Measurements from ENCODE around the gene GPRASP2.
"Not testable (repeated sequence)": the region's sequence is repeated elsewhere in the genome, so short reads cannot be mapped to it uniquely, and the experiment has no call there.

GPRASP2 gene

DNA sequence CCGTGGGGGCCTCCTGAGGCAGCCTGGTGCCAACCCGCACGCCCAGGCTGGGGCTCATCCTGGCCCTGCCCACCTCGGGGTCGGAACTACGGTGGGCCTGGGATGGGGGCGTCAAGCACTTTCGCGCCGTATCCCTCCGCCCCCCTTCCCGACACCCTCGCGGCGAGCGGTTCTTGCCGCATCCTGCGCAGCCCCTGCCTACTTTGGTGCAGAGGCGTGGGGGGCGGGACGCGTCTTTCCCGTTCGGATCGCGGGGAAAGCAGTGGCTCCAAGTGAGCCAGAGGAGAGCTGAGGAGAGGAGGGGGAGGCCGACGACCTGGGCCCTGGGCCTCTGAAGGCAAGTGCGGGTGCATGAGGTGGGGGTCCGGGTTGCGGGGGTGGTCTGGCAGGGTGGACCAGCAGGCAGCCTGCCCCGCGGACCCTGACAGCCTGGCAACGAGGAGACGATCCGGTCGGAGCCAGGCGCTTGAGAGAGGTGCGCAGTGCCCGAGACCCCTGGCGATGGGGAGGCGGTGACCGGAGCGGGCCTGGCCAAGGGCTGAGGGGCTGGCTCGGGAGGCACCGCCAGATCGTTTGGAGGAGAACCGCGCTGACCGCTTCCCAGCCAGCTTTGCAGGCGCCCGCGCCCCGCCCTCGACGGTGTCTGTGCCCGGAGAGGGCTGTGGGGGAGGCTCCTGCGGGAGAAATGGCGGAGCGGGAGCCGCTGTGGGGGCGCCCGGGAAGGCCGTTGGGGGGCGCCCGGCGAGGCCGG lies at the start of gene GPRASP2:
Gene GPRASP2 (plus strand): TSS at position 233 of the 751 bp plus-strand sequence. CDS start 2,422 bp downstream, outside the sequence.
- ATAC-seq: peak; percentile 46
- H3K4me1 Mint-ChIP-seq: peaks cover 7% of the 10 kb centered on the region

DNA sequence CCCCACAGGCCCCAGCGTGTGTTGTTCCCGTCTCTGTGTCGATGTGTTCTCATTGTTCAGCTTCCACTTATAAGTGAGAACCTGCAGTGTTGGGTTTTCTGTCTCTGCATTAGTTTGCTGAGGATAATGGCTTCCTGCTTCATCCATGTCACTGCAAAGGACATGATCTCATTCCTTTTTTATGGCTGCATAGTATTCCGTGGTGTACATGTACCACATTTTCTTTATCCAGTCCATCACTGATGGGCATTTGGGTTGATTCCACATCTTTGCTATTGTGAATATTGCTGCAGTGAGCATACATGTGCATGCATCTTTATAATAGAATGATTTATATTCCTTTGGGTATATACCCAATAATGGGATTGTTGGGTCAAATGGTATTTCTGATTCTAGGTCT lies 48.4 kb upstream of the GPRASP2 start:
- ATAC-seq; DNase-seq (ENCODE audit: low spot score in 2 of 2); H3K4me3 Mint-ChIP-seq; H3K9me3 Mint-ChIP-seq; H3K36me3 Mint-ChIP-seq; H3K27ac Mint-ChIP-seq: not testable (repeated sequence)
- H3K4me1 Mint-ChIP-seq: peaks cover 10% of the 10 kb centered on the region

More for the DNA sequence above, at the start of gene GPRASP2:
- no peaks in the 10 kb centered on the region for H3K36me3 Mint-ChIP-seq
- DNase-seq (ENCODE audit: low spot score in 2 of 2): no peak
- peak within 1 kb of the TSS; percentile 72 for H3K4me3 Mint-ChIP-seq
- no peaks in the 10 kb centered on the region for H3K9me3 Mint-ChIP-seq
- H3K27ac Mint-ChIP-seq: no peak within 1 kb of the TSS

DNA sequence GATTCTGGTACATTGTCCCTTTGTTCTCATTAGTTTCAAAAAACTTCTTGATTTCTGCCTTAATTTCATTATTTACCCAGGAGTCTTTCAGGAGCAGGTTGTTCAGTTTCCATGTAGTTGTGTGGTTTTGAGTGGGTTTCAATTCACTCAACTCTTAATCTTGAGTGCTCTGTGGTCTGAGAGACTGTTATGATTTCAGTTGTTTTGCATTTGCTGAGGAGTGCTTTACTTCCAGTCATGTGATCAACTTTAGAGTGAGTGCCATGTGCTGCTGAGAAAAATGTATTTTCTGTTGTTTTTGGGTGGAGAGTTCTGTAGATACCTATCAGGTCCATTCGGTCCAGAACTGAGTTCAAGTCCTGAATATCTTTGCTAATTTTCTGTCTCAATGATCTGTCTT lies 45.2 kb upstream of the GPRASP2 start:
- H3K4me3 Mint-ChIP-seq; DNase-seq (ENCODE audit: low spot score in 2 of 2); H3K4me1 Mint-ChIP-seq; ATAC-seq; H3K27ac Mint-ChIP-seq; H3K36me3 Mint-ChIP-seq; H3K9me3 Mint-ChIP-seq: not testable (repeated sequence)

DNA sequence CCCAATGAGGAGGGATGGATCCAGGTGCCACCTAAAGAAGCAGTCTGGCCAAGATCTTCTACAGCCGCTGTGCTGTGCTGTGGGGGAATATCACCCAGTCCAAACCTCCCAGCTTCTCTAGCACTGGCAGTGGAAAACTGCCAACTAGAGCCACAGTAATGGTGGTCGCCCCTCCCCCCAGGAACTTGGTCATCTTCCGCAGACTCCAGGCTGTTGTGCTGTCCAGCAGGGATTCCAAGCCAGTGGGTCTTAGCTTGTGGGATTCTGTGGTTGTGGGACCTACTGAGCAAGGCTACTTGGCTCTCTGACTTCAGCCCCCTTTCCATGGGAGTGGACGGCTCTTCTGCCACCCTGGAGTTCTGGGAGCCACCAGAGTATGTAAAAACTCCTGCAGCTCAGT lies 42.7 kb upstream of the GPRASP2 start:
- Mint-ChIP-seq H3K36me3 (no peaks in the 10 kb centered on the region), H3K4me1 (no peaks in the 10 kb centered on the region), H3K9me3 (peaks cover 8% of the 10 kb centered on the region), H3K4me3 (no peak overlapping the region), H3K27ac (no peak overlapping the region)
- ATAC-seq (no peak), DNase-seq (ENCODE audit: low spot score in 2 of 2) (no peak)

DNA sequence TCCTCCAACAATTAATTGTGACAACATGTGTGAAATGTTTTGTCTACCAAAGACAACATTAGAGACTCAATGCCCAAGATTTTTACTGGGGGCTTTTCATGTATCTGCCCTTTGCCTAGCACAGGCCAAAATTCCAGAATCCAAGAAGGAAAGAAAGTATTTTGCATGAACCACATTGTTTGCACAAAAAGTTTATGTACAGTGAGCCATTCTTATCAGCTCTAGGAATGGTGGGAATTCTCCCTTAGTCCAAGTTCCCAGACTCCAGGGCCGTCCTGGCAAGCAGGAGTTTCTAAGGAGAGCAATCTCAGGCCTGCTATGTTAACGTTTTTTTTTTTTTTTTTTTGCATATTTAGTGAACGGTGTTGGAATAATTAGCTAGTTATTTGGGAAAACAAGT lies 39.4 kb upstream of the GPRASP2 start:
- no peak overlapping the region for H3K27ac Mint-ChIP-seq
- H3K4me3 Mint-ChIP-seq: no peak overlapping the region
- no peak for DNase-seq (ENCODE audit: low spot score in 2 of 2)
- H3K9me3 Mint-ChIP-seq: peaks cover 3% of the 10 kb centered on the region
- ATAC-seq: no peak
- no peaks in the 10 kb centered on the region for H3K36me3 Mint-ChIP-seq
- H3K4me1 Mint-ChIP-seq: no peaks in the 10 kb centered on the region

DNA sequence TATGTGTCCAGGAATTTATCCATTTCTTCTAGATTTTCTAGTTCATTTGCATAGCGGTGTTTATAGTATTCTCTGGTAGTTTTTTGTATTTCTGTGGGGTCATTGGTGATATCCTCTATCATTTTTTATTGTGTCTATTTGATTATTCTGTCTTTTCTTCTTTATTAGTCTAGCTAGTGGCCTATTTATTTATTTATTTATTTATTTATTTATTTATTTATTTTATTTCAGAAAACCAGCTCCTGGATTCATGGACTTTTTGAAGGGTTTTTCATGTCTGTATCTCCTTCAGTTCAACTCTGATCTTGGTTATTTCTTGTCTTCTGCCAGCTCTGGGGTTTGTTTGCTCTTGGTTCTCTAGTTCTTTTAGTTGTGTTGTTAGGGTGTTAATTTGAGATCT lies 34.8 kb upstream of the GPRASP2 start:
- H3K4me1 Mint-ChIP-seq; ATAC-seq; H3K4me3 Mint-ChIP-seq; H3K9me3 Mint-ChIP-seq; H3K36me3 Mint-ChIP-seq; DNase-seq (ENCODE audit: low spot score in 2 of 2); H3K27ac Mint-ChIP-seq: not testable (repeated sequence)

DNA sequence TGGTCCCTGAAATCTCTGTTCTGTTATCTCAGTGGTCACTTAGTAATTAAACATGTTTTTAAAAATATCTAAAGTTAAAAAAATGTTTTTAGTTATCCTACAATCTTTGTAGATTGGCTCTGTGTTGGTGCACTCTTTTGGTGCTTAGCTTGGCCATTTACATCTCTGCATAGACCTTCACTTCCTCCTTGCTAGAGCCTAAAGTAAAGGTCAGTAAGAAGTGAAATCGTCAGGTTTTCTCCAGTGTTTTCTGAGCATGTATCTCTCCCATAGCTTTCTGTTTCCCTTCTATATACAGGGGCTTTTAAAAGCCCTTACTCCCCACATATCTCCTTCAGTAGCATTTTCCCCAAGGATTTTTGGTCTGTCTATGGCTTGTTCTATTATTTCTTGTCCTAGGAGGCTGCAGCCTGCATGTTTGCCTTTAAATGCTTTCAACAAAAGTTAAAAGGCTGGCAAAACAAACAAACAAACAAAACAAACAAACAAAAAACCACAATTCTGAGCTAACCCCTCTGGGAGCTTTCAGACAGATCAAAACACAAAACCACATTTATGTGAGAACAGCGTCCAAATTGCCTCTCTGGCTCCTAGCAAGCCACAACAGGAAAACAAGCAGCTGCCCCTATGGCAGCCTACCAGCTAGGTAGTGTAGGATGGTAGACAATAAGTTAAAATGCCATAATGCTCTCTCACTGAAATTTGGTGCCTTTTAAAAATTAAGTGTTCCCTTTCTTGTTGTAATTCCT lies 27.3 kb upstream of the GPRASP2 start:
- no peak overlapping the region for H3K27ac Mint-ChIP-seq
- DNase-seq (ENCODE audit: low spot score in 2 of 2): no peak
- H3K36me3 Mint-ChIP-seq: no peaks in the 10 kb centered on the region
- peaks cover 16% of the 10 kb centered on the region for H3K4me1 Mint-ChIP-seq
- no peak overlapping the region for H3K4me3 Mint-ChIP-seq
- ATAC-seq: no peak
- peaks cover 7% of the 10 kb centered on the region for H3K9me3 Mint-ChIP-seq

DNA sequence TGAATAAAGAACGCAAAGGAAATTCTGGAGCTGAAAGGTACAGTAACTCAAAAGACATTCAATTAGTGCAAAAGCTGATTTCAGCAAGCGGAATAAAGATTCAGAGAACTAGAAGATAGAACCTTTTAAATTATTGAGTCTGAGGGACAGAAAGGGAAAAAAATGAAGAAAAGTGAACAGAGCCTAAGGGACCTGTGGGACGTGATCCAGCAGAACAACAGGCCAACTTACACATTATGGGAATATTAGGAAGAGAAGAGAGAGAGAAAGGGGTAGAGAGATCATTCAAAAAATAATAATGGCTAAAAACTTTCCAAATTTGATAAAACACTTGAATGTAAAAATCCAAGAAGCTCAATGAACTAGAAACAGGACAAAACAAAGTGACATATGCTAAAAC lies 17.5 kb upstream of the GPRASP2 start:
- Mint-ChIP-seq H3K4me3 (no peak overlapping the region), H3K4me1 (no peaks in the 10 kb centered on the region), H3K27ac (no peak overlapping the region), H3K36me3 (no peaks in the 10 kb centered on the region), H3K9me3 (peaks cover 2% of the 10 kb centered on the region)
- DNase-seq (ENCODE audit: low spot score in 2 of 2) (no peak), ATAC-seq (no peak)

DNA sequence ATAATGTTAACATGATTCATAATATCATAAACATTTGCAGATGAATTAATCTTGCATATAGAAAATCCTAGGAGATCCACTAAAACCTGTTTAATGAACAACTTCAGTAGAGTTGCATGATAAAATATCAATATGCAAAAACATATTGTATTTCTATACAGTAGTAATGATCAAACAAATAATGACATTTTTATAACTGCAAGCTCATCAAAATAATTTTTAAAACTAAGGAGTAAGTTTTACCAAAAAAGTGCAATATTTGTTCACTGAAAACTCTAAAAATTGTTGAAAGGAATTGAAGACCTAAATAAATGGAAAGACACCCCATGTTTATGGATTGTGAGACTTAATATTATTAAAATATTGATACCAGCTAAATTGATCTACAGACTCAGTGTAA lies 15.9 kb upstream of the GPRASP2 start:
- DNase-seq (ENCODE audit: low spot score in 2 of 2): no peak
- Mint-ChIP-seq H3K36me3 (no peaks in the 10 kb centered on the region), H3K27ac (no peak overlapping the region), H3K9me3 (peaks cover 2% of the 10 kb centered on the region), H3K4me3 (no peak overlapping the region), H3K4me1 (no peaks in the 10 kb centered on the region)
- ATAC-seq: no peak

DNA sequence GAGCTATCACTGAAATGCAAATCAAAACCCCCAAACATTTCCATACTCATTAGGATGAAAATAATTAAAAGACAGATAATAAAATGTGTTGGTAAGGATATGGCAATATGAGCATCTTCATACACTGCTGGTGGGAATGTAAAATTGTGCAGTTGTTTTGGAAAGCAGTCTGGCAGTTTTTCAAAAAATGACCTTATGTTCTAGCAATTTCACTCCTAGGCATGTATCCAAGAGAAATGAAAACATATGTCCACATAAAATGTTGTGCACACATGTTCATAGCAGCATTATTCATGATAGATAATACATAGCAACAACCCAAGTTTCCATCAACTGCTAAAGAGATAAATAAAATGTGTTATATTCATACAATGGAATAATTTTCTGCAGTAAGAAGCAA lies 14.8 kb upstream of the GPRASP2 start:
- no peak for DNase-seq (ENCODE audit: low spot score in 2 of 2)
- Mint-ChIP-seq H3K9me3 (peaks cover 5% of the 10 kb centered on the region), H3K36me3 (no peaks in the 10 kb centered on the region), H3K4me3 (no peak overlapping the region), H3K4me1 (no peaks in the 10 kb centered on the region), H3K27ac (no peak overlapping the region)
- no peak for ATAC-seq

DNA sequence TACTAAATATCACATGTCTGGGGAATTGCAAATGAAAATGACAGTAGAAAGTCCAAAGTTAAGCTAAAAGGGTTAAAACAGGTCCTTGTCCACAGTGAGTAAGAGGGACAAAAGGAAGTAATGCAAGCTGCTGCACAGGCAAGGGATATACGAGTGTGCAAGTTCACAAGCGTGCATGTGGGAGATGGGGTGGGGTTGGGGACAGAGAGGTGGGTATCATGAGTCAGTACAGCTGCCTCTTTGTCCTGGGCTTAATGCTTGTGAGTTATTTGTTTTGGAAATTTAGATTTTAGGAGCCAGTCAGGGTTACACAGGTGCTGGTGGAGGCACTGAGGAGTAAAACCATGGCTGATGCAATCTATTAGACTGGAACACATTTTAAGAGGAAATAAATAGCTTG lies 3.3 kb upstream of the GPRASP2 start:
- no peak for ATAC-seq
- no peak for DNase-seq (ENCODE audit: low spot score in 2 of 2)
- Mint-ChIP-seq H3K4me3 (no peak overlapping the region), H3K4me1 (peaks cover 7% of the 10 kb centered on the region), H3K27ac (no peak overlapping the region), H3K36me3 (no peaks in the 10 kb centered on the region), H3K9me3 (peaks cover 2% of the 10 kb centered on the region)

DNA sequence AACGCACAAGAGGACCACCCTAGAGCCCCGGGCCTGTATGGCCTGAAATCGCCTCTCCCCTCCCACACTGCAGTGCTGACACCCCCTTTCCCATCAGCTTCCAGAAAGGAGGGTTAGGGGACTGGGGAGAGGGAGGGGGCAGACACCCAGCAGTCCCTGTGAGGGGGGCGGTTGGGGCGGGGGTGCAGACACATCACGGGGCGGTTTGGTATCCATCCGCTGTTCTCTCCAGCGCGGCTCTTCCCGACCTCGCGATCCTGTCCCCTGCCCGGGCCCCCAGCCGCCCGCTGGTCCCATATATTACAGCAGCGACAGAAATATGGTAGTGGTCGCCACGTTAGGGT lies 404 bp upstream of the GPRASP2 start:
- DNase-seq (ENCODE audit: low spot score in 2 of 2): no peak
- H3K9me3 Mint-ChIP-seq: no peaks in the 10 kb centered on the region
- H3K36me3 Mint-ChIP-seq: no peaks in the 10 kb centered on the region
- peak overlapping the region; percentile 72 for H3K4me3 Mint-ChIP-seq
- H3K4me1 Mint-ChIP-seq: peaks cover 7% of the 10 kb centered on the region
- no peak overlapping the region for H3K27ac Mint-ChIP-seq
- no peak for ATAC-seq

DNA sequence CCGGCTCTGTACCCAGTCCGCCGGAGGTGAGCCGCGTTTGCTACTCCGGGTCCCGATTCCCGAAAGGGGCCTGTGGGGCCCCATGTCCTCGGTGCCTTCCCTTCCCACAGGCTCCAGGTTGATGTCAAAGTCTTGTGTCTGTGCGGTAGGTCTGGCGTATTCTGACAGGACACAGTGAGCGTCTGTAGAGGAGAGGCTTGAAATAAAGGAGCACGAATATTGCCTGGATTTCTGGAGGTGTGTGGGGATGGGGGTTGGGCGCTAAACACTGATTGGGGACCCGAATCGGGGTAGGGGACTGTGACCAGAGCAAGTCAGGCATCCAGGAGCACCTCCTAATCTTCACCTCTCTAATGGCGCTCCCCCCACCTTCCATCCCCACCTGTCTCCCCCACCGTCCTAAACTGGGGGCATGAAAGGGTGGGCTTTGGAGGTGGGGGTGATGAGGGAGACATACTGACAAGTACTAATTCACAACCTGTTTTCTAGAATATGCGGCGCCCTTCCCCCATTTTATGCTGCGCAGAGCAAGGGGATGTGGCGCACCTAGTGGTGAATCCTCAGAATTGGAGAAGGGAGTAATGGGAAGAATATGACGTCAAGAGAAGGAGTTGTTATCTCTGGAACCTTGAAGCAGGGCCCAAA lies 855 bp downstream of the GPRASP2 start:
- no peaks in the 10 kb centered on the region for H3K36me3 Mint-ChIP-seq
- ATAC-seq (no peak), DNase-seq (ENCODE audit: low spot score in 2 of 2) (no peak)
- peaks cover 7% of the 10 kb centered on the region for H3K4me1 Mint-ChIP-seq
- H3K4me3 Mint-ChIP-seq: peak overlapping the region; percentile 72
- no peak overlapping the region for H3K27ac Mint-ChIP-seq
- H3K9me3 Mint-ChIP-seq: no peaks in the 10 kb centered on the region

DNA sequence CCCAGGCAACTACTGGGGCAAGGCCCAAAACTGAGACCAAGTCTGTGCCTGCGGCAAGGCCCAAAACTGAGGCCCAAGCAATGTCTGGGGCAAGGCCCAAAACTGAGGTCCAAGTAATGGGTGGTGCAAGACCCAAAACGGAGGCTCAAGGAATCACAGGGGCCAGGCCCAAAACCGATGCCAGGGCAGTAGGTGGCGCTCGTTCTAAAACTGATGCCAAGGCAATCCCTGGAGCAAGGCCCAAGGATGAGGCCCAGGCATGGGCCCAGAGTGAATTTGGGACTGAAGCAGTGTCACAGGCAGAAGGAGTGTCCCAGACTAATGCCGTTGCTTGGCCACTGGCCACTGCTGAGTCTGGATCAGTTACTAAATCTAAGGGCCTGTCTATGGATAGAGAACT lies 2.7 kb downstream of the GPRASP2 start:
- Mint-ChIP-seq H3K4me1 (peaks cover 7% of the 10 kb centered on the region), H3K27ac (no peak overlapping the region)
- no peak for DNase-seq (ENCODE audit: low spot score in 2 of 2)

DNA sequence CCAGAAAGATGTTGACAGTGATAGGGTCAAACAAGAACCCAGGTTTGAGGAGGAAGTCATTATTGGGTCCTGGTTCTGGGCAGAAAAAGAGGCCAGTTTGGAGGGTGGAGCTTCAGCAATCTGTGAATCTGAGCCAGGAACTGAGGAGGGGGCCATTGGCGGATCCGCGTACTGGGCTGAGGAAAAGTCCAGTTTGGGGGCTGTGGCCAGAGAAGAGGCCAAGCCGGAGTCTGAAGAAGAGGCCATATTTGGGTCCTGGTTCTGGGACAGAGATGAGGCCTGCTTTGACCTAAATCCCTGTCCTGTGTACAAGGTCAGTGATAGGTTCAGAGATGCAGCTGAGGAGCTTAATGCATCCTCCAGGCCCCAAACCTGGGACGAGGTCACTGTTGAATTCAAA lies 3.7 kb downstream of the GPRASP2 start:
- Mint-ChIP-seq H3K27ac (no peak overlapping the region), H3K4me1 (peaks cover 13% of the 10 kb centered on the region), H3K9me3 (no peaks in the 10 kb centered on the region), H3K4me3 (no peak overlapping the region), H3K36me3 (no peaks in the 10 kb centered on the region)
- DNase-seq (ENCODE audit: low spot score in 2 of 2) (no peak), ATAC-seq (no peak)

More for the DNA sequence above, 2.7 kb downstream of the GPRASP2 start:
- no peak overlapping the region for H3K4me3 Mint-ChIP-seq
- H3K36me3 Mint-ChIP-seq: no peaks in the 10 kb centered on the region
- ATAC-seq: no peak
- H3K9me3 Mint-ChIP-seq: no peaks in the 10 kb centered on the region

Data from stimulated activated effector memory CD8-positive, alpha-beta T cell treated with anti-CD3 and anti-CD28 coated beads, Interleukin-12 subunit alpha, Interleukin-12 subunit beta, amount 100 ng/mL, for 72 hours (primary cell).